Neural progenitor cell (in vitro differentiated cells): ENCODE measurements around the gene HIVEP1. TPM values are rescaled to one million over a fixed set of nuclear protein-coding genes. Genes with fewer than 3 reads are reported as not detected.

Experiments used
- DNase-seq: peaks from one replicate; pipeline ENCODE4 v3.0.0-alpha.2; 2016; ENCODE audit warnings: low spot score
- H2AFZ ChIP-seq: fragments of 200-600 bp; sonication (generic); replicated peaks from 2 replicates; pipeline ENCODE4 v1.6.1; 2016; ENCODE audit warnings: antibody characterized with exemption
- H3F3A ChIP-seq: fragments of 200-600 bp; sonication (generic); 2 replicates; pipeline ENCODE4 v1.6.1; 2016; ENCODE audit warnings: antibody characterized with exemption, low read depth
- H3K27ac ChIP-seq: fragments of 200-600 bp; sonication (generic); 2 replicates; pipeline ENCODE4 v1.5.1; 2016; ENCODE audit warnings: mild to moderate bottlenecking
- H3K27me3 ChIP-seq: fragments of 200-600 bp; sonication (generic); 2 replicates; pipeline ENCODE4 v1.6.1; 2016; ENCODE audit warnings: mild to moderate bottlenecking, moderate library complexity
- H3K36me3 ChIP-seq: fragments of 200-600 bp; sonication (generic); 2 replicates; pipeline ENCODE4 v1.5.1; 2016
- H3K4me1 ChIP-seq: fragments of 200-600 bp; sonication (generic); 2 replicates; pipeline ENCODE4 v1.6.1; 2016; ENCODE audit warnings: mixed run types
- H3K4me2 ChIP-seq: fragments of 200-600 bp; sonication (generic); 2 replicates; pipeline ENCODE4 v1.6.1; 2016
- H3K4me3 ChIP-seq: fragments of 200-600 bp; sonication (generic); 2 replicates; pipeline ENCODE4 v1.5.1; 2016
- H3K79me2 ChIP-seq: fragments of 200-600 bp; sonication (generic); 2 replicates; pipeline ENCODE4 v1.6.1; 2016; ENCODE audit warnings: low read depth
- H3K9ac ChIP-seq: fragments of 200-600 bp; sonication (generic); 2 replicates; pipeline ENCODE4 v1.6.1; 2016
- H3K9me3 ChIP-seq: fragments of 200-600 bp; sonication (generic); 2 replicates; pipeline ENCODE4 v1.5.1; 2016; ENCODE audit warnings: low read depth
- H4K20me1 ChIP-seq: fragments of 200-600 bp; sonication (generic); 2 replicates; pipeline ENCODE4 v1.6.1; 2016; ENCODE audit warnings: low read depth
- H3K27ac Mint-ChIP-seq: 3 replicates; pipeline ENCODE4 v1.8.0; 2021; ENCODE audit warnings: mixed read lengths
- H3K27me3 Mint-ChIP-seq: 2 replicates; pipeline ENCODE4 v1.8.0; 2022; ENCODE audit warnings: low read depth, mild to moderate bottlenecking, inconsistent platforms, moderate library complexity, mixed read lengths; ENCODE audit not compliant: insufficient read depth
- H3K36me3 Mint-ChIP-seq: 3 replicates; pipeline ENCODE4 v1.8.0; 2021; ENCODE audit warnings: mixed read lengths
- H3K4me1 Mint-ChIP-seq: 3 replicates; pipeline ENCODE4 v1.8.0; 2021; ENCODE audit warnings: mixed read lengths
- H3K4me3 Mint-ChIP-seq: 3 replicates; pipeline ENCODE4 v1.8.0; 2021; ENCODE audit warnings: mild to moderate bottlenecking, moderate library complexity, mixed read lengths
- H3K9me3 Mint-ChIP-seq: 3 replicates; pipeline ENCODE4 v1.8.0; 2020; ENCODE audit warnings: mixed read lengths
- CTCF ChIP-seq: fragments of 200-600 bp; sonication (generic); IDR thresholded peaks from 2 replicates; pipeline ENCODE4 v1.5.1; 2017; ENCODE audit warnings: antibody characterized with exemption, mild to moderate bottlenecking
- EZH2 ChIP-seq: fragments of 200-600 bp; sonication (generic); IDR thresholded peaks from 2 replicates; pipeline ENCODE4 v1.6.1; 2017; ENCODE audit warnings: antibody characterized with exemption, mild to moderate bottlenecking, moderate library complexity
- EZH2phosphoT487 ChIP-seq: fragments of 200-600 bp; sonication (generic); IDR thresholded peaks from 2 replicates; pipeline ENCODE4 v1.6.1; 2017; ENCODE audit warnings: antibody characterized with exemption
- total RNA-seq: library from RNA; depleted of rRNA; stranded (reverse); fragments of >200 nt; gene quantifications from 2 replicates; pipeline ENCODE4 v1.2.3, GENCODE V29; 2015; ENCODE audit warnings: low replicate concordance

HIVEP1 gene
- total RNA-seq, 1 donor from 2014 or later: 23.3 TPM

- H3K36me3 ChIP-seq: no peaks in the 10 kb centered on the region
- H3K9ac ChIP-seq: no peak overlapping the region
- H3K36me3 Mint-ChIP-seq: peaks cover 18% of the 10 kb centered on the region
- no peaks in the 10 kb centered on the region for H3F3A ChIP-seq
- H3K79me2 ChIP-seq: peaks cover 93% of the 10 kb centered on the region
- H2AFZ ChIP-seq: no peak overlapping the region
- no peak overlapping the region for H3K27ac Mint-ChIP-seq
- H3K4me3 ChIP-seq: no peak overlapping the region
- DNase-seq: no peak
- H3K9me3 ChIP-seq: no peaks in the 10 kb centered on the region
- no peaks in the 10 kb centered on the region for H3K27me3 Mint-ChIP-seq
- peaks cover 11% of the 10 kb centered on the region for H3K4me1 Mint-ChIP-seq
- TF ChIP-seq EZH2phosphoT487 (no peak), CTCF (no peak), EZH2 (no peak)
- no peak overlapping the region for H3K4me2 ChIP-seq
- H3K4me1 ChIP-seq: no peaks in the 10 kb centered on the region
- H4K20me1 ChIP-seq: peaks cover 12% of the 10 kb centered on the region
- H3K27me3 ChIP-seq: no peaks in the 10 kb centered on the region
- H3K9me3 Mint-ChIP-seq: peaks cover 2% of the 10 kb centered on the region
- H3K4me3 Mint-ChIP-seq: no peak overlapping the region
- H3K27ac ChIP-seq: no peak overlapping the region
These were observed 35.2 kb downstream of the HIVEP1 start for GRCh38 chr6:12047304-12047703.

- Mint-ChIP-seq H3K4me3 (no peak overlapping the region), H3K9me3 (peaks cover 2% of the 10 kb centered on the region), H3K27ac (no peak overlapping the region), H3K4me1 (peaks cover 11% of the 10 kb centered on the region), H3K27me3 (no peaks in the 10 kb centered on the region), H3K36me3 (peaks cover 18% of the 10 kb centered on the region)
- H2AFZ ChIP-seq: no peak overlapping the region
- no peak overlapping the region for H3K4me3 ChIP-seq
- H3K27me3 ChIP-seq: no peaks in the 10 kb centered on the region
- H4K20me1 ChIP-seq: peaks cover 12% of the 10 kb centered on the region
- H3K9ac ChIP-seq: no peak overlapping the region
- no peaks in the 10 kb centered on the region for H3K4me1 ChIP-seq
- no peaks in the 10 kb centered on the region for H3F3A ChIP-seq
- TF ChIP-seq EZH2phosphoT487 (no peak), CTCF (no peak), EZH2 (no peak)
- DNase-seq: no peak
- H3K36me3 ChIP-seq: no peaks in the 10 kb centered on the region
- no peak overlapping the region for H3K4me2 ChIP-seq
- peaks cover 93% of the 10 kb centered on the region for H3K79me2 ChIP-seq
- H3K9me3 ChIP-seq: no peaks in the 10 kb centered on the region
- no peak overlapping the region for H3K27ac ChIP-seq
These were observed 35.8 kb downstream of the HIVEP1 start for GRCh38 chr6:12047792-12048432.

GRCh38 chr6:12048609-12049008 lies 36.5 kb downstream of the HIVEP1 start:
- Histone ChIP-seq H3K9ac (no peak overlapping the region), H3K4me2 (no peak overlapping the region), H3K27me3 (no peaks in the 10 kb centered on the region), H2AFZ (no peak overlapping the region), H4K20me1 (peaks cover 8% of the 10 kb centered on the region), H3K4me1 (no peaks in the 10 kb centered on the region), H3K36me3 (no peaks in the 10 kb centered on the region), H3K9me3 (no peaks in the 10 kb centered on the region), H3K79me2 (peaks cover 93% of the 10 kb centered on the region), H3K4me3 (no peak overlapping the region), H3F3A (no peaks in the 10 kb centered on the region), H3K27ac (no peak overlapping the region)
- Mint-ChIP-seq H3K27ac (no peak overlapping the region), H3K4me3 (no peak overlapping the region), H3K9me3 (peaks cover 1% of the 10 kb centered on the region), H3K4me1 (peaks cover 10% of the 10 kb centered on the region), H3K36me3 (peaks cover 17% of the 10 kb centered on the region), H3K27me3 (no peaks in the 10 kb centered on the region)
- TF ChIP-seq EZH2phosphoT487 (no peak), EZH2 (no peak), CTCF (no peak)
- no peak for DNase-seq
